Neural cell (in vitro differentiated cells): Measurements from ENCODE around the gene SKA3. TPM values are rescaled to one million over a fixed set of nuclear protein-coding genes. Genes with fewer than 3 reads are reported as not detected.

ENCODE experiments used
- H2AFZ ChIP-seq: fragments of 200-600, 300-800 bp; sonication (generic), shearing (Covaris generic); 2 replicates; pipeline ENCODE4 v1.6.0; 2014; ENCODE audit warnings: low read depth, mild to moderate bottlenecking, antibody characterized with exemption, low read length, moderate library complexity
- H3F3A ChIP-seq: fragments of 200-600 bp; shearing (Covaris generic); 2 replicates; pipeline ENCODE4 v1.6.1; 2016; ENCODE audit warnings: mild to moderate bottlenecking, moderate library complexity, mixed read lengths, antibody characterized with exemption, low read length; ENCODE audit not compliant: insufficient read depth, poor library complexity, severe bottlenecking
- H3K27ac ChIP-seq: fragments of 200-600, 300-800 bp; sonication (generic), shearing (Covaris generic); 2 replicates; pipeline ENCODE4 v1.5.1; 2014; ENCODE audit warnings: mild to moderate bottlenecking, low read length, moderate library complexity
- H3K27me3 ChIP-seq: fragments of 300-800, 200-600 bp; sonication (generic), shearing (Covaris generic); 2 replicates; pipeline ENCODE4 v1.6.0; 2014; ENCODE audit warnings: mild to moderate bottlenecking, low read depth, low read length, moderate library complexity; ENCODE audit not compliant: insufficient read depth
- H3K36me3 ChIP-seq: fragments of 300-800, 200-600 bp; sonication (generic), shearing (Covaris generic); 2 replicates; pipeline ENCODE4 v1.5.1; 2014; ENCODE audit warnings: mild to moderate bottlenecking, antibody characterized with exemption, low read length, moderate library complexity; ENCODE audit not compliant: insufficient read depth
- H3K4me2 ChIP-seq: fragments of 300-800, 200-600 bp; sonication (generic), shearing (Covaris generic); 2 replicates; pipeline ENCODE4 v1.6.0; 2014; ENCODE audit warnings: mild to moderate bottlenecking, low read length
- H3K4me3 ChIP-seq: fragments of 300-800, 200-600 bp; sonication (generic), shearing (Covaris generic); 2 replicates; pipeline ENCODE4 v1.5.1; 2014; ENCODE audit warnings: mild to moderate bottlenecking, low read length, moderate library complexity
- H3K79me2 ChIP-seq: fragments of 200-600 bp; shearing (Covaris generic); replicated peaks from 2 replicates; pipeline ENCODE4 v1.6.0; 2014; ENCODE audit warnings: mild to moderate bottlenecking, low read length, moderate library complexity; ENCODE audit not compliant: insufficient read depth
- H3K9ac ChIP-seq: fragments of 300-800, 200-600 bp; sonication (generic), shearing (Covaris generic); 2 replicates; pipeline ENCODE4 v1.6.1; 2016; ENCODE audit warnings: mild to moderate bottlenecking, low read length, mixed read lengths
- H3K9me2 ChIP-seq: fragments of 200-600 bp; shearing (Covaris generic); 2 replicates; pipeline ENCODE4 v1.6.1; 2016; ENCODE audit warnings: mild to moderate bottlenecking, low read length, mixed read lengths; ENCODE audit not compliant: insufficient read depth
- H3K9me3 ChIP-seq: fragments of 200-600, 300-800 bp; sonication (generic), shearing (Covaris generic); 2 replicates; pipeline ENCODE4 v1.6.1; 2016; ENCODE audit warnings: mild to moderate bottlenecking, mixed run types, low read length, moderate library complexity, mixed read lengths
- H4K20me1 ChIP-seq: fragments of 200-600 bp; shearing (Covaris generic); 2 replicates; pipeline ENCODE4 v1.6.1; 2016; ENCODE audit warnings: mild to moderate bottlenecking, mixed run types; ENCODE audit not compliant: insufficient read depth
- CTCF ChIP-seq: fragments of 450-650 bp; IDR thresholded peaks from 2 replicates; pipeline ENCODE4 v1.5.1; 2014; ENCODE audit warnings: antibody characterized with exemption, mild to moderate bottlenecking, moderate library complexity; ENCODE audit not compliant: poor library complexity, severe bottlenecking
- EP300 ChIP-seq: fragments of 450-650 bp; conservative IDR thresholded peaks from 2 replicates; pipeline ENCODE4 v1.6.1; 2014; ENCODE audit warnings: antibody characterized with exemption, mild to moderate bottlenecking, moderate library complexity; ENCODE audit not compliant: poor library complexity, severe bottlenecking
- EZH2 ChIP-seq: fragments of 200-600, 300-800 bp; shearing (Covaris generic), sonication (generic); IDR thresholded peaks from 2 replicates; pipeline ENCODE4 v1.6.1; 2014; ENCODE audit warnings: antibody characterized with exemption, low read length, borderline replicate concordance, mild to moderate bottlenecking; ENCODE audit not compliant: insufficient read depth, poor library complexity, severe bottlenecking
- MXI1 ChIP-seq: fragments of 450-650 bp; conservative IDR thresholded peaks from 2 replicates; pipeline ENCODE4 v1.6.1; 2014; ENCODE audit warnings: antibody characterized with exemption, mild to moderate bottlenecking; ENCODE audit not compliant: poor library complexity, severe bottlenecking
- POLR2AphosphoS5 ChIP-seq: IDR thresholded peaks from 2 replicates; pipeline ENCODE4 v1.6.1; 2012
- RAD21 ChIP-seq: fragments of 450-650 bp; conservative IDR thresholded peaks from 2 replicates; pipeline ENCODE4 v1.6.1; 2014; ENCODE audit warnings: antibody characterized with exemption, mild to moderate bottlenecking, moderate library complexity
- SMC3 ChIP-seq: fragments of 450-650 bp; conservative IDR thresholded peaks from 2 replicates; pipeline ENCODE4 v1.6.1; 2014; ENCODE audit warnings: antibody characterized with exemption, mild to moderate bottlenecking, moderate library complexity; ENCODE audit not compliant: poor library complexity
- TAF1 ChIP-seq: IDR thresholded peaks from 2 replicates; pipeline ENCODE4 v1.6.1; 2012; ENCODE audit warnings: low read depth
- polyA plus RNA-seq: library from polyadenylated mRNA; depleted of rRNA; stranded (reverse); fragments of >200 nt; gene quantifications from 2 replicates; pipeline ENCODE4 v1.2.3, GENCODE V29; 2014
- TF ChIP-seq, protein P1 (sequence below): IDR thresholded peaks from 2 replicates; pipeline ENCODE4 v1.6.1; 2012; ENCODE audit warnings: borderline replicate concordance

Gene SKA3
- polyA plus RNA-seq, 1 donor from 2014 or later = 1.3 TPM

DNA sequence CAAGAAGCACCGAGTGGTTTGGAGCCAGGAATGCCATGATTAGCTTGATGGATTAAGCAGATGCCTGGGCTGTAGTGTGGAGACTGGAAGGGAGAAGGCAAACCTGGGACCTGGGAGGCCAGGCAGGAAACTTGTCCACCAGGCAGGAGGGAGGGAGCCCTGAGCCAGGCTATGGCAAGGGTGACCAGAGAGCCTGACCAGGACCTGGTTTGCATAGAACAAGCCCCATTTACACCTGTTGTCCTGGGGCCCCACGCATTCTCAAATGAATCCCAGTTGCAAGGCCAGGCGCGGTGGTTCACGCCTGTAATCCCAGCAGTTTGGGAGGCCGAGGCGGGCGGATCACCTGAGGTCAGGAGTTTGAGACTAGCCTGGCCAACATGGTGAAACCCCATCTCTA is 64.8 kb downstream of the SKA3 start:
- Histone ChIP-seq H3K36me3 (no peaks in the 10 kb centered on the region), H3K79me2 (no peaks in the 10 kb centered on the region), H3K27me3 (no peaks in the 10 kb centered on the region), H3K4me3 (no peak overlapping the region), H3F3A (no peaks in the 10 kb centered on the region), H2AFZ (no peak overlapping the region), H3K4me2 (no peak overlapping the region), H3K9me3 (no peaks in the 10 kb centered on the region), H4K20me1 (no peaks in the 10 kb centered on the region), H3K27ac (no peak overlapping the region), H3K9ac (no peak overlapping the region), H3K9me2 (no peaks in the 10 kb centered on the region)
- TF ChIP-seq POLR2AphosphoS5 (no peak), EZH2 (no peak), TAF1 (no peak), SMC3 (no peak), EP300 (no peak), RAD21 (no peak), CTCF (no peak), MXI1 (no peak)
- TF ChIP-seq, protein P1, sequence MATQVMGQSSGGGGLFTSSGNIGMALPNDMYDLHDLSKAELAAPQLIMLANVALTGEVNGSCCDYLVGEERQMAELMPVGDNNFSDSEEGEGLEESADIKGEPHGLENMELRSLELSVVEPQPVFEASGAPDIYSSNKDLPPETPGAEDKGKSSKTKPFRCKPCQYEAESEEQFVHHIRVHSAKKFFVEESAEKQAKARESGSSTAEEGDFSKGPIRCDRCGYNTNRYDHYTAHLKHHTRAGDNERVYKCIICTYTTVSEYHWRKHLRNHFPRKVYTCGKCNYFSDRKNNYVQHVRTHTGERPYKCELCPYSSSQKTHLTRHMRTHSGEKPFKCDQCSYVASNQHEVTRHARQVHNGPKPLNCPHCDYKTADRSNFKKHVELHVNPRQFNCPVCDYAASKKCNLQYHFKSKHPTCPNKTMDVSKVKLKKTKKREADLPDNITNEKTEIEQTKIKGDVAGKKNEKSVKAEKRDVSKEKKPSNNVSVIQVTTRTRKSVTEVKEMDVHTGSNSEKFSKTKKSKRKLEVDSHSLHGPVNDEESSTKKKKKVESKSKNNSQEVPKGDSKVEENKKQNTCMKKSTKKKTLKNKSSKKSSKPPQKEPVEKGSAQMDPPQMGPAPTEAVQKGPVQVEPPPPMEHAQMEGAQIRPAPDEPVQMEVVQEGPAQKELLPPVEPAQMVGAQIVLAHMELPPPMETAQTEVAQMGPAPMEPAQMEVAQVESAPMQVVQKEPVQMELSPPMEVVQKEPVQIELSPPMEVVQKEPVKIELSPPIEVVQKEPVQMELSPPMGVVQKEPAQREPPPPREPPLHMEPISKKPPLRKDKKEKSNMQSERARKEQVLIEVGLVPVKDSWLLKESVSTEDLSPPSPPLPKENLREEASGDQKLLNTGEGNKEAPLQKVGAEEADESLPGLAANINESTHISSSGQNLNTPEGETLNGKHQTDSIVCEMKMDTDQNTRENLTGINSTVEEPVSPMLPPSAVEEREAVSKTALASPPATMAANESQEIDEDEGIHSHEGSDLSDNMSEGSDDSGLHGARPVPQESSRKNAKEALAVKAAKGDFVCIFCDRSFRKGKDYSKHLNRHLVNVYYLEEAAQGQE = no peak

GRCh38 chr13:21109168-21109567 is 67.2 kb downstream of the SKA3 start:
- TF ChIP-seq CTCF = no peak
- TF ChIP-seq EZH2 = no peak
- no peak for TF ChIP-seq MXI1
- TF ChIP-seq SMC3 = no peak
- no peak for TF ChIP-seq TAF1
- TF ChIP-seq, protein P1 = no peak
- no peak for TF ChIP-seq POLR2AphosphoS5
- no peak for TF ChIP-seq RAD21
- no peak for TF ChIP-seq EP300
- no peak overlapping the region for H3K9ac ChIP-seq
- H2AFZ ChIP-seq = no peak overlapping the region
- H3K4me3 ChIP-seq = no peak overlapping the region
- no peak overlapping the region for H3K4me2 ChIP-seq
- no peak overlapping the region for H3K27ac ChIP-seq
- no peaks in the 10 kb centered on the region for H3K27me3 ChIP-seq
- H3F3A ChIP-seq = no peaks in the 10 kb centered on the region
- no peaks in the 10 kb centered on the region for H4K20me1 ChIP-seq
- no peaks in the 10 kb centered on the region for H3K79me2 ChIP-seq
- no peaks in the 10 kb centered on the region for H3K9me2 ChIP-seq
- no peaks in the 10 kb centered on the region for H3K9me3 ChIP-seq
- no peaks in the 10 kb centered on the region for H3K36me3 ChIP-seq
